GM18505 (cell line): Measurements from ENCODE around the gene BSND.

Source experiments
- ATAC-seq: cut with Tn5 transposase; IDR thresholded peaks from one replicate; pipeline ENCODE4 v1.9.1; 2021; ENCODE audit not compliant: unreplicated experiment
- POLR2A ChIP-seq: IDR thresholded peaks from 4 replicates; pipeline ENCODE4 v1.6.1; 2011; ENCODE audit warnings: borderline replicate concordance; ENCODE audit not compliant: insufficient read depth, insufficient read length; ENCODE audit errors: extremely low read depth

BSND gene

GRCh38 chr1:55054396-55054795 lies 55.7 kb downstream of the BSND start:
- no peak for TF ChIP-seq POLR2A
- no peak for ATAC-seq

DNA sequence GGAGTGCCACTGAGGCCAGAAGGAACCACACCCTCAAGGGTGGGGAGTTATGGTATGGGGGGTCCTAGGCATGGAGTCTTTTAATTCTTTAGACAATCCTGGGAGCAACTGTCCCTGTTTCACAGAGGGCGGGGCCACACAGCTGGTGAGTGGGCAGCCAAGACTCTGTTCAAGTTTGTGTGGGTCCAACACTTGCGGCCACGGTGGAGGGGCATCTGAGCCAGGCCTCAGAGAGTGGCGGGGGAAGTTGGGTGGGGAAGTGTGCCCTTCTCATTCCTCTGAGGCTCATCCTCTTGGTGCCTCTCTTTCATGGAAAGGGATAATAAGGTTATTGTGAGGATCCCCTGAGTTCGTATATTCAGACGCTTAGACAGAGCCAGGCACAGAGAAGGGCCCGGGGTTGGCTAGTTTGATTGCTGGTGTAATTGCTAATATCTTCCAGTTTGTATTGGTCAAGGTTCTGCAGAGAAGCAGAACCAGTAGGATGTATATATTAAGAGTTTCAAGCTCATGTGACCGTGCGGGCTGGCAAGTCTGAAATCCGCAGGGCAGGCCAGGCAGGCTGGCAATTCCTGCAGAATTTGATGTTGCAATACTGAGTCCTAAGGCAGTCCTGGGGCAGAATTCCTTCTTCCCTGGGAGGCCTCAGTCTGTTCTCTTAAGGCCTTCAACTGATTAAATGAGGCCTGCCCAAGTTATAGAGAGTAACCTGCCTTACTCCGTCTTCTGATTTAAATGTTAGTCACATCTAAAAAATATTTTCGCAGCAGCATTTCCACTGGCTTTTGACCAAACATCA lies 56.5 kb downstream of the BSND start:
- ATAC-seq = no peak
- TF ChIP-seq POLR2A = no peak

GRCh38 chr1:55055951-55056631 lies 57.4 kb downstream of the BSND start:
- TF ChIP-seq POLR2A = no peak

GRCh38 chr1:55056632-55056992 lies 57.9 kb downstream of the BSND start:
- no peak for ATAC-seq
- TF ChIP-seq POLR2A = no peak

More at GRCh38 chr1:55055951-55056631, 57.4 kb downstream of the BSND start:
- ATAC-seq = no peak

DNA sequence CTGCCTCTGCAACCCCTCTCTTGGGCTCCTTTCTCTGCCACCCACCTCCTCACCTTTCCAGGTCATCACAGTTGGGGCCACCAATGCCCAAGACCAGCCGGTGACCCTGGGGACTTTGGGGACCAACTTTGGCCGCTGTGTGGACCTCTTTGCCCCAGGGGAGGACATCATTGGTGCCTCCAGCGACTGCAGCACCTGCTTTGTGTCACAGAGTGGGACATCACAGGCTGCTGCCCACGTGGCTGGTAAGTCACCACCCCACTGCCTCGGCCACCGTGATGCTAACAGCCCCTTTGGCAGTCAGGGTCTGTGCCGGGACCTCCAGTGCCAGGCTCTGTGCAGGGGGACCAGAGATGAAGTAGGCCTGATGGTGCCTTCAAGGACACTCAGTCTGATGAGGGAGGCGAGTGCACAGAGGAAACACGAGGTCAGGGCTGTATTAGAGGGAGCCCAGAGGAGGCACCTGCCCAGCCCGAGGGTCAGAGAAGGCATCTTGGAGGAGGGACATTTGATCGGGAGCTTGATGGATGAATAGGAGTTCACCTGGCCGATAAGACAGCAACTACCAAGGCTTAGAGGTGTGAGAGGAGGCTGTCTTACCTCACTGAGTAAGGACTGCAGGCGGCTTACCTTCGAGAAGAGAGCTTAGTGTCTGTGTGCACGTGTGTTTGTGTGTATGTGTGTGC lies 58.7 kb downstream of the BSND start:
- no peak for ATAC-seq

DNA sequence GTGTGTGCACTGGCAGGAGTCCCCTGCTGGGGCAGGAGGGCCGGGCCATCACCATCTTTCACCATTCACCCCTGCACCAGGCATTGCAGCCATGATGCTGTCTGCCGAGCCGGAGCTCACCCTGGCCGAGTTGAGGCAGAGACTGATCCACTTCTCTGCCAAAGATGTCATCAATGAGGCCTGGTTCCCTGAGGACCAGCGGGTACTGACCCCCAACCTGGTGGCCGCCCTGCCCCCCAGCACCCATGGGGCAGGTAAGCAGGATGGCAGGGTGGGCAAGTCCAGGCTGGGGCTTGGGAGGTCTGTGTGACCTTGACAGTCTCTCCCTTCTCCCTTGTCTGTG lies 59.2 kb downstream of the BSND start:
- no peak for ATAC-seq
- no peak for TF ChIP-seq POLR2A

More for the DNA sequence above, 58.7 kb downstream of the BSND start:
- TF ChIP-seq POLR2A = no peak

- ATAC-seq = no peak
- no peak for TF ChIP-seq POLR2A
Observed at GRCh38 chr1:55059302-55060132, 60.8 kb downstream of the BSND start.

DNA sequence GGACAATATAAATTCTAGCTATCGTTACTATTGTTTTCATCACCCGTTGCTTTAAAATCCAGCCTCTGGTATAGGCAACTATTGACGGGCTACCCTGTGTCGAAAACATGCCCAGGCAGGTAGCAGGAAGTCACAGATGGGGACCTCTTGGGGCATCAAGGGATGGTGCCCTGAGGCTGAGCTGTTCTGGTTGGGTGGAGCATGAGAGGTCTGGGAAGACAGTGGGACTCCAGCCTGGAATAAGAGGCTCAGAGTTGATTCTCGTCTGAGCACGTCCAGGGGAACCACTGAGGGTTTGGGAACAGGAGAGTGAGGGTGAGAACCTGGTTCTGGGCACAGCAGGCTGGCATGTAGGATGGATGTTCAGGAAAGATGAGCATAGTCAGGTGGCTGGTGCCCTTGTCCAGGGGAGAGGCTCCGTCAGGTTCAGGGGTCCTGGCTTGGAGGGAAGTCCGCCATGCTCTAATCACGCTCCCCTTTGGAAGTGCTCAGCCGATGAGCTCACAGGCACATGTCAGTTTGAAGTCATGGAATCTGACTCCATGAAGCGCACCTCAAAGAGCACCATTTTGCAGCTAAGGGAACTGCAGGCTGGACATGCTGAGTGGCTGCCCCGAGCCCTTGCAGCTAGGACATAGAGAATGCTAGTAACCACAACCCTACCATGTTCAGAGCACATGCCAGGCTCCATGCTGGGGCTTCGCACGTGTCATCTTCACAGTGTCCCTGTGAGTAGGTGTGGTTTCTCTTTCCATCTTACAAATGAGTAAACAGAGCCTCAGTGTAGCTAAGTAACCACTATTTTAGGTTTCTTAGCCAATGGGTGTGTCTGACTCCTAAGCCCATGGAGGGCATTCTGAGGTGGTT lies 61.6 kb downstream of the BSND start:
- no peak for ATAC-seq
- TF ChIP-seq POLR2A = no peak

DNA sequence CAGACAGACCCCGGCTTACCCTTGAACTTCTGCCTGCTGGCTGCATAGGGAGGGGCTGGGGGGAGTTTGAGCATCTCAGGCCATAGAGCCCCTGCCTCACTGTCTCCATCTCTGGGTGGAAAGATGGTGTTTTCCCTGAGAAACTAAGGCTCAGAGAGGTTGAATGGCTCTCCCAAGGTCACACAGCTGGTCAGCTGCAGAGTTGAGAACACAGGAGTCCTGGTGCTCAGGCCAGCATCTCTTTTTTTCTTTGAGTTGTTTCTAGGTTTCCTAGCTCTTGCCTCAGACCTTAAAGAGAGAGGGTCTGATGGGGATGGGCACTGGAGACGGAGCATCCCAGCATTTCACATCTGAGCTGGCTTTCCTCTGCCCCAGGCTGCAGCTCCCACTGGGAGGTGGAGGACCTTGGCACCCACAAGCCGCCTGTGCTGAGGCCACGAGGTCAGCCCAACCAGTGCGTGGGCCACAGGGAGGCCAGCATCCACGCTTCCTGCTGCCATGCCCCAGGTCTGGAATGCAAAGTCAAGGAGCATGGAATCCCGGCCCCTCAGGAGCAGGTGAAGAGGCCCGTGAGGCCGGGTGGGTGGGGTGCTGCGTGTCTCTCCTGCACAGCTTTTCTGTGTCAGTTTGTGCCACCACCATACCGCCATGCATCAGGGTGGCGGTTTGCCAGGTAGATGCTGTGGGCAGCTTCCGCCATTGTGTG lies 62.4 kb downstream of the BSND start:
- ATAC-seq = no peak
- no peak for TF ChIP-seq POLR2A
